Pons (tissue), 1 donor: Measurements from ENCODE around the gene HIVEP2.
A peak's percentile ranks its signal among the peaks of the same experiment; 100 is the strongest.

Experiments
- DNase-seq: peaks from one replicate; pipeline ENCODE4 v3.0.0-alpha.2; 2016; ENCODE audit warnings: low spot score

Gene HIVEP2

GRCh38 chr6:142863981-142864380 lies 81.0 kb downstream of the HIVEP2 start:
- no peak for DNase-seq

GRCh38 chr6:142861711-142862110 lies 83.3 kb downstream of the HIVEP2 start:
- DNase-seq, result no peak

- DNase-seq, result no peak
These were observed 84.5 kb downstream of the HIVEP2 start for GRCh38 chr6:142860498-142860897.

DNA sequence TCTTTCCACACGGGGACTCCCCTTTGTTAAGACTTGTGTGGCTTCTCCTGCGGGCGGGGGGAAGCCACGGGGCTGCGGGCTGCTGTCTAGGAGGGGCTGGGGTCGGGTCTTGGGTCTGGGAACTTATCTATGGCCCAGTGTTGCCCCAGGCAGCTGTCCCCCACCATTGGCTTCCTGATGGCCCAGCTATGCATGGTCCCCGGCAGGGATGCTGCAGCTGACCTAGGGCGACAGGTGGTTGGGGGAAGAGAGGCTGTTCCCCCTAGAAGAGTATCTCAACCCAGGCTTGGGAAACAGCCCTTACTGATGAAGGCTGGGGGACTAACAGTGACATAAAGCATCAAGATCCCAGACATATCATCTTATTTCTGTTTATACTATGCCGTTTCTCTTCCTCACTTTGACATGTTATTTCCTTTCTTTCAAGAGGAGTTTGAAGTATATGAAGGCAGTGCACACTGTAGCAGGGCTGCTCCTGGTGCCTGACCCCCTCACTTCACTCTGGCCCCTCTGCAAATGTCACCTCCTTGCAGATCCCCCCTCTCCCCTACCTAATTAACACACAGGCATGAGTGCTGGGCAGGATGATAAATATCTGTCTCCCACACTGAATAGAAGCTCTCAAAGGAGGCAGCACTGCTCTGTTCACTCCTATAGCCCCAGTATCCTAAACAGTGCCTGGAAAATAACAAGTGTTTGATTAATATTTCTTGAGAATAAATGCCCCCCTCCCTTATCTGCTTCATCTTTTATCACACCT lies 87.0 kb downstream of the HIVEP2 start:
- DNase-seq, result no peak

DNA sequence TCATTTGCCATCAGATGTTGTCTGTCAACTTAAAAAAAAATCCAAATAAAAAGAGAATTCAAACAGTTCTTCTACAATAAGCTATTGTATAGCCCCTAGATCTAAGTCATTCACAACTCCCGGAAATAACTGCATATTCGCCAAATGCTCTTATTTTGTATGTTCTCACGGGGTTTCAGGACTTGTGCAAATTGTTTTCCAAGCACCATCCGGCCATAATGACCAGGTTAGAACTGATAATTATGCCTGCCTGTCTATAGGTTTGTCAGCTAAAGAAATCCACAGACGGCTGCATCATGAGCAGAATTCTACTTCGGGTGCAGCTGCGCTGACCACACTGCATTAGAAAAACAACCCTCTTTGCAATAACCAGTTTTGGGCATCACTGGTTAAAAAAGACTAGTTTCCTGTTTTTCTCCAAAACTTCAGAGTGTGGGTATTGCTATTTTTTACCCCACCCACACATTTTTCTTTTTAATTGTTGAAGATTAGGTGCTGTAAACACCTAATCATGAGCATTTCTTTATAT lies 87.7 kb downstream of the HIVEP2 start:
- peak; percentile 84 for DNase-seq

DNA sequence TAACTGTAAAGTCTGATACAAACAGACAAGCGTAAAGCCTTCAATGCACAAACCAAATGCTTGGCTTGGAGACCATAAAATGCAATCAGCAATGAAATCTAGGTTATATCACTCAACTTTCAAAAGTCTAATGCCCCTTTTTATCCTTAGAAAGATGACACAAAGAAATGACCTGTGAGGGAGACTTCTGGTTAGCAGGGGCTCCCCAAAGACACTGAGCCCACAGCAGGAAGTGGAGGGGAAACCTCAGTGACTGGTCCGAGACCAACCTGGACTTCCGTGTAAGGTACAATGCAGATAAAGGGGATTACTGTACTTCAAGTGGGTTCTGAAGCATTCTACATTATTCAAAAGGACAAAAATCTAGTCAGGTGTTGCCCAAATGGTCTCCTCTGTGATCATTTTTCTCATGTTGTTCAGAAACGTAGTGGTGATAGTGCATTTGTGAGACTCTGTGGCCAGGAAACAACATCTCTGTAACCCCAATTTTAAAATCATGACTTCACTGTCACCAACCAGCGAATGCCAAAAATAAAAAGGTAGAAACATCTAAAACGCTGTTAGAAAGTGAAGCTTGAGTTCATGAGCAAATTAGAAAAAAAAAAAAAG lies 88.2 kb downstream of the HIVEP2 start:
- no peak for DNase-seq

GRCh38 chr6:142855893-142856623 lies 88.9 kb downstream of the HIVEP2 start:
- no peak for DNase-seq

DNA sequence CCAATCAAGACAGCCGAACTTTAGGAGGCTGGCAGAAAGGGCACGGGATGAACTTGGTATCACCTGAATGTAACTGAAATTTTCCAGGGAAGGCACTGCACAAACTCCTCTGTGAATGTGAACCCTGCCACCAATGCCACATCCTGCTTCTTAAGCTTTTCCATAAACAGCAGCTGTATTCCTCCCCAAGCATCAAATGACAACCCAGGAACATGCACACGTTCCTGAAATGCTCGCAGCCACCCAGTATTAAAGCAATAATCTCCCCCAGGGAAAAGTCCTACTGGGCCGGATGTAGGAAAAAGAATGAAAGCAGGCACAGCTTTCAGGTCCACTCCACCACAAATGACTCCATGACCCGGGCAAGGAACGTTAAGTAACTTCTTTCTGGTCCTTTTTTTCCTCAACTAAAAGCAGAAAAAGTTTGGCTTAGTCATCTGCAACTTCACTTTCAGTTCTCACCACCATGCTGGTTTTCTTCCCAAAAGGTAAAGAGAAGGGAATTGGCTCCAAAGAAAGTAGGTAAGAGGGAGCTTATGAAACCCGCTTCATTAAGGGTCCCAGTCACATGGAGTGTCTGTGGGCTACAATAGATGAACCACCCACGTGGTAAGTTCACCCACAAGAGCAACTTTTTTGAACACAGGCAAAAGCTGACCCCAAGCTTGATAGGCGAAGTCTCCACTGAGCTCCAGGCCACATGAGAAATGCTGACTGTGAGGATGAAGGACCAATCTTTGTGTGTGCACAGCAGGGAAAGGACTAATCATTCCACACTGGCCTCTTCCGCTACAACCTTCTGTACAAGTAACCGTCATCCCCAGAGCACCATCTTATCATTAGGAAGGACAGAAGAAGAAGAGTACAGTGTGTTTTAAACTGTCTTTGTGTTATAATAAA lies 90.1 kb downstream of the HIVEP2 start:
- no peak for DNase-seq

- DNase-seq, result no peak
These were observed 91.5 kb downstream of the HIVEP2 start for GRCh38 chr6:142853244-142854180.

GRCh38 chr6:142851601-142852000 lies 93.4 kb downstream of the HIVEP2 start:
- no peak for DNase-seq

DNA sequence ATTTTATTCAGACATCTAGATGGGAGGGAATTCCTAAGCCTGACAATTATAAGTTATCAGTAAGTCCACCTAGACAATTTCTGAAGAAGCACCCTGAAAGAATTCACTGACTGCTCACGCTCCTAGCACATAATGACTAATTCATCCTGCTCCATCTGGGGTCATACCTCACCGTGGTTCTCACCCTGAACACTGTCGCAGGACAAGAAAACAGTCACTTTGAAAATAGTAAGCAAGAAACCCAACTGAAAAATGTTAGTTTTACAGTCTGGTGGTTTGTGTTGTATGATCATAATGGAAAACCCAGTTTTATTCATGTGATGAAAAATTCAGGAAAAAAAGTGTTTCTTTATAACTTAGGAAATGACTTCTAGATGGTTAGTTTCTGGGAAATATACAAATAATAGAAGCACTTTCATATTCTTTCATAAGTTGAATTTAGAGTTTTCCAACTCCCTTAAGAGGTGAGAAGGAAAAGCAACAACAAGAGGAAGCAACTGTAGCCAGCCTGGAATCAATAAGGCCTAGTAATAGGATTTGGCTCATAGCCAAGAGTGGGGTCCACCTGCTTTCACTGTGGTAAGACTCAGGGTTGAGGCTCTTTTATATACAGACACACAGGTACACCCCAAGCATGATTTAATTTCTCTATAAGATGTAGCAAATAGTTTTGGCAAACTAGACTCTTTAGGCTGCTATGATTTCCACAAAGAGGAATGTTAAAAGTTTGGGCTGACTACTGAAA lies 94.1 kb downstream of the HIVEP2 start:
- no peak for DNase-seq

DNA sequence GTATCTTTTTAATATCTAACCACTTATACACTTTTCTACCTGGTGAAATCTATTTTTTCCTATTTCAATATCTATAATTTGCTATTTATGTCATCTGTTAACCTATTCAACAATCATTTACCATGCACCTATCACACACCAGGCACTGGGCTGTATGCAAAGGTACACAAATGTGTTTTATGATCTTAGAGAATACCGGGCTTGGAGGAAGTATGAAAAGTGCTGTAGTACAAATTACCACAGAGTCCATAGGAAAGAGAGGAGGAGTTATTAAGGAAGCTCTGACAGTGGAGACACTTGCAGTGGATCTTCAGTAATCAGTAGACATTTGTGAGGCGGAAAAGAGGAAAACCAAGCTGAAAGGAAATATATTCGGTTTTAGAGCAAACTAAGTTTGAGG lies 96.0 kb downstream of the HIVEP2 start:
- DNase-seq, result no peak

DNA sequence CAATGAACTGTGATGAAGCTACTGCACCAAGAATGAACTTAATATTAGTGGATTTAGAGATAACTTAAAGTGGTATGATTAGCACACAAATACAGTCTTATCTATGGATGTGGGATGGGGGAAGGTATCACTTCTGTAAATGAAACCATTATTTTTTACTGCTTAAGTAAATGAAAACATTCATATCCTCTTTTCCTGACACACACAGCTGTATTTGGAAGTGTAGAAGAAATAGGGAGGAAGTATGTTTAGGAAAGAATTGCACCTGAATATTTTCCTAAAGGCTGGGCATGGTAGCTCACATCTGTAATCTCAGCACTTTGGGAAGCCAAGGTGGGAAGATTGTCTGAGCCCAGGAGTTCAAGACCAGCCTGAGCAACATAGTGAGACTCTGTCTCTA lies 96.8 kb downstream of the HIVEP2 start:
- DNase-seq, result no peak

GRCh38 chr6:142846883-142847287 lies 98.1 kb downstream of the HIVEP2 start:
- DNase-seq, result no peak

GRCh38 chr6:142846459-142846831 lies 98.5 kb downstream of the HIVEP2 start:
- DNase-seq, result no peak

DNA sequence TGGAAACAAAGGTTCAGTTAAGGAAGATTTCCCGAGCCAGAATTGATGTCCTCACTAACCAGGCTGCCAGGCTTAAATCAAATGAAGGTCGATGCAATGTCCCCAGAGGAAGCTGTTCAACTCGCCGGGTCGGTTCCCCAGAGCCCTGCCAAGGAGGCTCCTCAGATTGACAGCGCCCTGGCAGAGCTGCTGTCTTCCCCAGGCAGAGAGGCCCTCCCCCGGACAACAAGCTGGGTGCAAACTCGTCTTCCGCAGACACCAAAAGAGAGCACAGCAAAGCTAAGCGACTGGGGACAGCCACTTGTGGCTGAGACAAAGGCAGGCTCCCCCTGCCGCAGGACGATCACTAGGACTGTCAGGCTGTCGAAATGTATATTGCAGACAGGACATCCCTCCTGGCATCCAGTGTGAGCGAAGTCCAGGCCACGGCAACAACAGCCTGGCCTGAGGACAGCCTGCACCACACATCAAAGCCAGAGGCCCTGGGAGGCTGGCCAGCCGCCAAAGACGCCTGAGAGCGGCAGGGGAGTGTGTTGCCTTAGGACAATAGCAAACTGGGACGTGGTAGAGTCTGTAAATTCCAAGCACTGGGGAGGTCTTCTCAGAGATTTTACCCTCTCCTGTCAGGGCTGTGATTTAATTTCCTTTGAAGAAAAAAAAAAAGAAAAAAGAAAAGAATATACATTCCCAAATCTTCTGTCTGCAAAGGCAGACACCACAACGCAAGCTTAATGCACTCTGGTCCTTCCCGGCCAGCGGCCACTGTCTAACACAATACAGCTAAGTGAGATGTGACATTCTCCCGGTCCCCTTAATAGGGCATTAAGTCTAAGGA lies 99.1 kb downstream of the HIVEP2 start:
- peak; percentile 88 for DNase-seq

DNA sequence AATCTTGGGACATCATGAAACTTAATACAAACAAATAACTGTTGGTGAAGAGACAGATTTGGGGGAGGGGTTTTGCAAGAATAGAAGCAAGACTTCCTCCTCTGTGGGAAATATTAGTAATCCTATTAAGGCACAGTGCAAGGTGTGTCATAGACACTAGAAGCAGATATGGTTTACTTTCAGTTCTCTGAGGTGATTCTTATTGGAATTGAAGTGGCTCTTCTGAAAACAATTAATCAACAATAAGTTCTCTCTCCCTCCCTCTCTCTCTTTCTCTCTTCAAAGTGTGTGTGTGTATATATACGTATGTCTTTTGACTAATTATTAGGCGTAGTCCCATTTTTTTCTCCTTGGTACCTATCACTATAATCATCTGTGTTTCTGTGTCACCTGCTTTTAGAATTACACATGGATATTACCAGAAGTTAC lies 99.8 kb downstream of the HIVEP2 start:
- DNase-seq, result no peak

DNA sequence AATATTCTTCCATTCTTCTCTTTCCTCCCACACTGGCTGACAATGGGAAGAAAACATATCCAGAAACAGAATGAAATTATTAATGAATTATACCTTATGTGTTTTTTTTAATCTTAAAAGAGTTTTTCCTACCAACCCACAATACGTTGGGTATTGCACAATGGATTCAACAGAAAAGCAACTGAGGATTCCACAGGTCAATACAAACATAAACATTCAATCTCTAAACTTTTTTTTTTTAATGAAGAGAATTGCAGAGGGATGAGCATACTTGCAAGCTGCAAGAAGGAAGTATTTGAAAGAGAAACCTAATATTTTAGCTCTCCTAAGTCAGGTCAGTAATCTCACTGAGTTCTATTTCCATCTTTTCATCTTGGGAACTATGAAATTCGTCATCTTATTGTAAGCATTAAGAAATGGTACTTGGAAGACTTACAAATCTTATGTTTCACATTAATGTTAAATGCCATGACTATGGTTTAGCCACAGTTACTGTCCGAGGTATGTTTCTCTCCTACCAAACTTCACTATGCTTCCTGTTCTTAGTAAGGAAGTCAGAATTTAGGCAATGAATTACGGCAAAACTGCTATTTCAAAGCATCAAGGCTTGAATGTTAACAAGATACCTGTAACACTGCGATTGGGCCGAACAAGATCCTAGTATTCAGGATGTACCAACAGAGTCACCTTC lies 100.8 kb downstream of the HIVEP2 start:
- no peak for DNase-seq
